Measurements from ENCODE around the gene ZMYND19.
"Not testable (repeated sequence)": the region's sequence is repeated elsewhere in the genome, so short reads cannot be mapped to it uniquely, and the experiment has no call there.

ZMYND19 gene

GRCh38 chr9:137532891-137533468 is 57.3 kb downstream of the ZMYND19 start:
- DNase-seq (ENCODE audit: low read depth in 2 of 2) = not testable (repeated sequence)

Measured in stimulated activated CD4-positive, alpha-beta T cell treated with anti-CD3 and anti-CD28 coated beads, Interleukin-12 subunit alpha, Interleukin-12 subunit beta, amount 100 ng/mL, for 24 hours (primary cell).